ENCODE results near the gene ZNF407.

The ZNF407 gene

GRCh38 chr18:74778191-74778847 lies 180.6 kb downstream of the ZNF407 start:
- no peak for DNase-seq

GRCh38 chr18:74784752-74785151 lies 187.1 kb downstream of the ZNF407 start:
- no peak for DNase-seq

DNA sequence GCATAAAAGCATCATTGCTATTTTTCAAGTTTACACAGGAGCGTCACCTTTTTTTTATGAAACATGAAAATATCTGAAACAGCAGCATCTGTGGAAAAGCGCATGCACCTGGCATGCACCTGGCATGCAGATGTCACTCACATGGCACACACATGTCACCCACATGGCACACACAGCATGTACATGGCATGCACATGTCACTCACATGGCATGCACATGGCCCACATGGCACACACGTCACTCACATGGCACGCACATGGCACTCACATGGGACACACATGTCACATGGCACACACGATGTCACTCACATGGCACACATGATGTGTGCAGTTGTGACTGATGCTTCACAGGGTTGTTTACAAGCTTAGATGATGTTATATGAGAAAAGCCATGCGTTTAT lies 188.0 kb downstream of the ZNF407 start:
- DNase-seq = no peak

DNA sequence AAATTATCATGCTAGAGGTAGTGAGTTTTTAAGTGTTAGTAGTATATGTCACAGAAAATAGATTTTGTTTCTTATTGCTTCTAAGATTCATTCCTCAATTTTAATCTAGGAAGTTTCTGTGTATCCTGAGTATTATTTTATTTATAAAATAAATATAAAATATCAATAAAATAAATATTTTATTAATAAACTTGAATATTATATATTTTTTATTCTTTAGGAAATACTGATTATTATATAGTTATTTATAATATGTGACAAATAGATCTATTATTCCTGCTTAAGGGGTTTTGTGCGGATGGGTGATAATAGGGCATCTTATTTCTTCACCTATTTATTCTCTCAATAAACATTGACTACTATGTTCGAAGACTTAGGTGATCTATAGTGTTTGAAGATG lies 191.0 kb downstream of the ZNF407 start:
- DNase-seq = no peak

DNA sequence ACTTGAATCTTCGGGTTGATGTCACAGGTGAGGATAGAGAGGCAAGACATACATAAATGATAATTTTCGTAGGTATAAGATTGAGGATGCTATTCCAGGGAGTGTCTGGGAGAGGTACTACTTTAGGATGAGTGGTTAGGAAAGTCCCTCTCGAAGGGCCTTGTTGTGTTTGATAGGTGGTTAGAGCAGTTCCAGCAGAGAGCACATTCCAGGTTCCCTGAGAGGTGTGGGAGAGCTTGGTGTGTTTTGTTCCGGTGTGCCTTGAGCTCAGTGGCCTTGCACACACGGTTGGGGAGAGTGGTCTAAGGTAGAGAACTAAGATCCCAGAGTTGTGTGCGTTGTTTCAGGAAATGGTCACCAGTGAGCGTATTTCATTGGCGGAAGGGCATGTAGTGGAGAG lies 191.4 kb downstream of the ZNF407 start:
- DNase-seq = no peak

GRCh38 chr18:74790451-74790850 lies 192.8 kb downstream of the ZNF407 start:
- no peak for DNase-seq

- no peak for DNase-seq
Measured at GRCh38 chr18:74791501-74792194, 194.0 kb downstream of the ZNF407 start.

GRCh38 chr18:74793746-74794145 lies 196.1 kb downstream of the ZNF407 start:
- no peak for DNase-seq

GRCh38 chr18:74795751-74796150 lies 198.1 kb downstream of the ZNF407 start:
- no peak for DNase-seq

DNA sequence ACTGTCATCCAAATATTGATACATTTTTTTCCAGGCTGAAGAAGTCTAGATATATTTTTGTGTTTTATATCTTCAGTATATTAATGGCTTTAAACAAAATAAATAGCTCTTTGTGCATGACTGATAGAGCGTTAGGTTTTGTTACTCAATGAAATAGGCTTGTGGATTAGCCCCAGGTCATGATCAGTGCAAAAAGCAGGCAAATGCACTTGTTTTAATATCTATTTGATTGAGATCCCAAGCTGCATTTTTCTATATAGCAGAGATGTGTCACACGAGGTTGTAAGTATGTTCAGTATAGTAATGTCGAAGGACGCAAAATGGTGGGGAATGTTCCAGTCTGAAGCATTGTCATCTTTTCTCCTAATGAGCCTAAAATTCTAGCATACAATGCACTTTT lies 198.5 kb downstream of the ZNF407 start:
- DNase-seq = no peak

GRCh38 chr18:74796841-74797576 lies 199.3 kb downstream of the ZNF407 start:
- no peak for DNase-seq

GRCh38 chr18:74797577-74798151 lies 200.0 kb downstream of the ZNF407 start:
- DNase-seq = no peak

DNA sequence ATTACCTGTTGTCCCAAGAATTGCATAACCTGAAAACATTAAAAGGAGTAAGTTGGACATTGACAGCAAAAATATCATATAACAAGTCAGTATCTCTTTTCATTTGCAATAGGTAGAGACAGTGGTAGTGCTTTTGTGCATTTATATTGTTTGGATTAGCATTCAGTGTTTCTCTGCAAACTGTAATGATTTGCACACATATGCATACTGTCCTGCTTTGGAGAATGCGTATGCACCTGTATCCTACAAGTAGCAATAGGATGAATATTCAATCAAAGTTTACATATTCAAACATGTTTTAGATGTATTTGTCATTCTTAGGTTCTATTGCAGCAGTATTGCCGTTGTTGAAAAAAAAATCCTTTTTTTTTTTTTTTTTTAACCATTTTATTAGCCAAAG lies 201.9 kb downstream of the ZNF407 start:
- no peak for DNase-seq

DNA sequence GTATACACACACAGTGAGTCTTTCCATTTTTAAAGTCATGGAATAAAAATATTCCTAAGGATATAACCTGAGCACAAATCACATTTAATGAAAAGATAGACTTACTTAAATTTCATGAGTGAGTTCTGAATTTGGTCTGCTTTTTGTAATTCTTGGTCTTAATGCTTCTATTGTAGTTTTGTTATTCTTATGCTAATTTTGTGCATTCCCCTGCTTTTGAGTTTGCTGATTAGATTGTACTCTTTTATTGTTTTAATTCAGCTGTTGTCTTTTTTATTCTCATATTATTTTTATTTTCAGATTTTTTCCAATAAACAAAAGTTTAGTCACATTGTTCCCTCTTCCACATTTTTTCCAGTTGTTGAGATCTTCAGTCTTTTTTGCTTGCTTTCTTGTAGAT lies 202.4 kb downstream of the ZNF407 start:
- no peak for DNase-seq

DNA sequence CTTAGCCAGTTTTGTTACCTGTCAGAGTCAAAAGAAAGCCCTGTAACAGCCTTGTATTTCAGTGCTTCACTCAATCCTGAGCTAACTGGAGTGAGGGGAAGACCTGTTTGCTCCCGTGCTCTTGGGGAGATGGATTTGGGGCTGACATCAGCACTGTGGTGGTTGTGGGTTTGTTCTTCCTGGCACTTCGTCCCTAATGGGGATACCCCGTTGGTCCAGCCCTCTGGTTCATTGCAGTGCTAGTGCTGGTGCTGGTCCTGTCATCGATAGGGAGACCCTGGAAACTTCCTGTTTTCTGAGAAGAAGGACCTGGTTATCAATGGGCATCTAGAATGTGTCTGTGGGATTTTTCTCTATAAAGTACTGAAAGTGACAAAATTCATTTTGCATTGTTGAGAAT lies 205.4 kb downstream of the ZNF407 start:
- no peak for DNase-seq

GRCh38 chr18:74803769-74804168 lies 206.1 kb downstream of the ZNF407 start:
- DNase-seq = no peak

- DNase-seq = no peak
Measured at GRCh38 chr18:74804677-74805076, 207.0 kb downstream of the ZNF407 start.

GRCh38 chr18:74806073-74806472 lies 208.4 kb downstream of the ZNF407 start:
- no peak for DNase-seq

DNA sequence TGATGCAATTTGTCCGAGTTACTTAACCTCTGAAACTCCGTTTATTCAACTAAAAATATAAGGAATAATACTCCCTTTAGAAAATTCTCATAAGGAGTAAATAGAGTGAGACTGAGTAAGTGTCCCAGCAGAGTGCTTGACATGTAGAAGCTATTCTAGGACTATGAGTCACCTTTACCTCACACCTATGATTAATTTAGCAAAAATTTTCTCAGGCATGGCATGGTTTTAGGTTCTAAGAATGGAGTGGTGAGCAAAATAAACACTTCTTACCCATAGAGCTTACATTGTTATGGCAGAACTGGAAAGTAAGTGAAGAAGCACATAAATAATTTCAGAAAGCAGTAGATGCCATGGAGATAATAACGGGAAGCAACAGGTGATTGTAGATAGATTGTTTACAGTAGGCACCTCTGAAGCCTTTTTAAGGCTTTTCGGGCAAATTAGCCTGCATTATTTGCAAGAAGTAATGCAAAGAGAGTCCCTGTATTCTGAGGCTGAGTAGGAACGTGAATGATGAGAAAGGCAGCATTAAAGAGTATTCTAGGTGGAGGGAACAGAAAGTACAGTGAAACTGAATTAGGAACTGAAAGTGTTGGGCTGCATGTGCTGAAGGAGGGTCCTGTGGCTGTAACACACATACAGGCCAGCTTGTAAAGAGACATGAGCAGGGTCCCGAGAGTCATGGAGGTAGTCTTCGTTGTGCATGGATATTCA lies 209.2 kb downstream of the ZNF407 start:
- no peak for DNase-seq

GRCh38 chr18:74817576-74817975 lies 219.9 kb downstream of the ZNF407 start:
- DNase-seq = no peak

DNA sequence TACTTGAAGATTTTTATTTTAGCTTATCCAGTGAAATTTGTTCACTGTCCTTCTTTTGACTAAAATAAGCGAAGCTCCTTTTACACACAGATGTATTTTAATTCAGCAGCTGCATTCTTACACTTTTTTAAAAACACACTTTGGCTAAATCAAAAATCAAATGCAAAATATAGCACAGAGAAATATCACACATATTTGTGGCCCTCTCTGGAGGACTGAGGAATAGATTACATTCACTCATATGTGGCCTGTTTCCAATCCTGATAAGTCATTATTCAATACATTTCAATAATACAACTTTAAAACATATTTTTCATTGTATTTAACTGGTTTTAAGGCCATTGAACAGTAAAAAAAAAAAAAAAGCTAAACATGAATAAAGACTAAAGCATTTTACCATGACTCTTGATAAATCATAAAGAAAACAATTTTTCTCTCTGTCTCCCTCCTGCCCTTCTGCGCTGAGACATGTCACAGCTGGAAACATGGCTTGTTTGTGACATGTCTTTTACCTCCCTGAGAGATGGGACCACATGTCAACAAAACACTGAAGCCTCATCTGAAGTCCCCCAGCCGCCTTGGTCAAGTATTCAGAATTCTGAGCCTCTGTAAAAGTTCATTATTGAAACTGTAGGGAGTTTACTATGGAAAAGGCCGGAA lies 221.0 kb downstream of the ZNF407 start:
- no peak for DNase-seq
